ENCODE results near the gene TAS1R1. TPM values are rescaled to one million over a fixed set of nuclear protein-coding genes. Genes with fewer than 3 reads are reported as not detected.

Gene TAS1R1
- total and polyA plus RNA-seq, 9 of the 15 experiments (the other 6 are each of a cell fraction or from before 2014, with no cell fraction given), result 0.06 TPM; not detected in 8

DNA sequence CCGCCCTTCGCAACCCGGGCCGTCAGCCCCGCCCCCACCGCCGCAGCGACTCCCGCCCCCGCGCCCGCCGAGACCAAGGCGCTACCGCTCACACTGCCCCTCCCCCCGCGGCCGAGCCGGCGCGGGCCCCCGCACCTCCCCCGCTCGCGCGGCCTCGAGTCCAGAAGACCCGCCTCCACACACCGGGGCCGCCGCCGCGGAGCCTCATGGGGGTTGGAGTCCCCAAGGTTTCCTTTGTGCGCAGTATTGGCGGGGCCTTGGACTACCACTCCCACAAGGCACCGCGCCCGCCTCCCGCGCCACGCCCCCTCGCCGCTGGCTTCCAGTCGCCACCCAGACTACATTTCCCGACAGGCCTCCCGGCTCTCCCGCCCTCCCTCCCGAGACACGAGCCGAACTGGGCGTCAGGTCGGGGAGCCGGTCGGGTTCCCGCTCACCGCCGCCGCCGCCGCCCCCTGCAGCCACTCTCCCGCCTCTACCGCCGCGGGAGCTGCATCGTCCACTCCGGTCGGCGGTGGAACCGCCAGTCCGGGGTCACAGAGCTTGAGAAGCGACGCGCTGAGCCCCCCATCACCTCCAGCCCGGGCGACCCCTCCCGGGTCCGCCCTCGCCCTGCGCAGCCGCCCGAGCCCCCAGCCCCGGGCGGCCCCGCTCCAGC lies 58.4 kb downstream of the TAS1R1 start, which contains the start of gene PHF13 (continued):
- TF ChIP-seq, protein P1, sequence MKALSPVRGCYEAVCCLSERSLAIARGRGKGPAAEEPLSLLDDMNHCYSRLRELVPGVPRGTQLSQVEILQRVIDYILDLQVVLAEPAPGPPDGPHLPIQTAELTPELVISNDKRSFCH (CRISPR knock-in tag; IDR thresholded peaks at IDR 0.05), result no peak
- TF ChIP-seq, protein P1 (tag; IDR thresholded peaks at IDR 0.05), result no peak
- TF ChIP-seq CC2D1A (IDR thresholded peaks at IDR 0.05) (no peak), NR2F6 (CRISPR knock-in tag; IDR thresholded peaks at IDR 0.05) (no peak), U2AF1 (optimal IDR thresholded peaks at IDR 0.05; ENCODE audit: low read depth, low read length) (peak; percentile 37), SIN3A (IDR thresholded peaks at IDR 0.05; ENCODE audit: borderline replicate concordance in 2 of 2, control insufficient read depth in 1 of 2, low read depth in 2 of 2, low read length in 2 of 2) (peak in 1 of 2 experiments; percentile 76; a peak in 1 of 4 replicates), EGR1 (conservative IDR thresholded peaks at IDR 0.05) (peak; percentile 98), GABPB1 (CRISPR knock-in tag; IDR thresholded peaks at IDR 0.05) (peak; percentile 84; the same call in 1 of the 2 replicates), JUND (IDR thresholded peaks at IDR 0.05; ENCODE audit: borderline replicate concordance, low read depth, low read length) (peak; percentile 40), JUND (tag; IDR thresholded peaks at IDR 0.05; ENCODE audit: borderline replicate concordance, low read depth, low read length) (no peak; the same call in 2 of the 3 replicates), YY1 (IDR thresholded peaks at IDR 0.05; ENCODE audit: borderline replicate concordance in 1 of 3, control insufficient read depth in 1 of 3, extremely low read depth in 1 of 3, insufficient read depth in 3 of 3, insufficient read length in 1 of 3, insufficient replicate concordance in 2 of 3, low read depth in 1 of 3, low read length in 2 of 3) (peak in 1 of 3 experiments; percentile 26), L3MBTL2 (IDR thresholded peaks at IDR 0.05) (peak; percentile 59)
- TF ChIP-seq, protein P2, sequence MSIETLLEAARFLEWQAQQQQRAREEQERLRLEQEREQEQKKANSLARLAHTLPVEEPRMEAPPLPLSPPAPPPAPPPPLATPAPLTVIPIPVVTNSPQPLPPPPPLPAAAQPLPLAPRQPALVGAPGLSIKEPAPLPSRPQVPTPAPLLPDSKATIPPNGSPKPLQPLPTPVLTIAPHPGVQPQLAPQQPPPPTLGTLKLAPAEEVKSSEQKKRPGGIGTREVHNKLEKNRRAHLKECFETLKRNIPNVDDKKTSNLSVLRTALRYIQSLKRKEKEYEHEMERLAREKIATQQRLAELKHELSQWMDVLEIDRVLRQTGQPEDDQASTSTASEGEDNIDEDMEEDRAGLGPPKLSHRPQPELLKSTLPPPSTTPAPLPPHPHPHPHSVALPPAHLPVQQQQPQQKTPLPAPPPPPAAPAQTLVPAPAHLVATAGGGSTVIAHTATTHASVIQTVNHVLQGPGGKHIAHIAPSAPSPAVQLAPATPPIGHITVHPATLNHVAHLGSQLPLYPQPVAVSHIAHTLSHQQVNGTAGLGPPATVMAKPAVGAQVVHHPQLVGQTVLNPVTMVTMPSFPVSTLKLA (conservative IDR thresholded peaks at IDR 0.05), result peak; percentile 82 to 94
- TF ChIP-seq, protein P3, sequence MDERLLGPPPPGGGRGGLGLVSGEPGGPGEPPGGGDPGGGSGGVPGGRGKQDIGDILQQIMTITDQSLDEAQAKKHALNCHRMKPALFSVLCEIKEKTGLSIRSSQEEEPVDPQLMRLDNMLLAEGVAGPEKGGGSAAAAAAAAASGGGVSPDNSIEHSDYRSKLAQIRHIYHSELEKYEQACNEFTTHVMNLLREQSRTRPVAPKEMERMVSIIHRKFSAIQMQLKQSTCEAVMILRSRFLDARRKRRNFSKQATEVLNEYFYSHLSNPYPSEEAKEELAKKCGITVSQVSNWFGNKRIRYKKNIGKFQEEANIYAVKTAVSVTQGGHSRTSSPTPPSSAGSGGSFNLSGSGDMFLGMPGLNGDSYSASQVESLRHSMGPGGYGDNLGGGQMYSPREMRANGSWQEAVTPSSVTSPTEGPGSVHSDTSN (CRISPR knock-in tag; IDR thresholded peaks at IDR 0.05; ENCODE audit: low read depth), result no peak
- TF ChIP-seq, protein P3 (tag; conservative IDR thresholded peaks at IDR 0.05; ENCODE audit: low read depth), result no peak
- TF ChIP-seq, protein P4, sequence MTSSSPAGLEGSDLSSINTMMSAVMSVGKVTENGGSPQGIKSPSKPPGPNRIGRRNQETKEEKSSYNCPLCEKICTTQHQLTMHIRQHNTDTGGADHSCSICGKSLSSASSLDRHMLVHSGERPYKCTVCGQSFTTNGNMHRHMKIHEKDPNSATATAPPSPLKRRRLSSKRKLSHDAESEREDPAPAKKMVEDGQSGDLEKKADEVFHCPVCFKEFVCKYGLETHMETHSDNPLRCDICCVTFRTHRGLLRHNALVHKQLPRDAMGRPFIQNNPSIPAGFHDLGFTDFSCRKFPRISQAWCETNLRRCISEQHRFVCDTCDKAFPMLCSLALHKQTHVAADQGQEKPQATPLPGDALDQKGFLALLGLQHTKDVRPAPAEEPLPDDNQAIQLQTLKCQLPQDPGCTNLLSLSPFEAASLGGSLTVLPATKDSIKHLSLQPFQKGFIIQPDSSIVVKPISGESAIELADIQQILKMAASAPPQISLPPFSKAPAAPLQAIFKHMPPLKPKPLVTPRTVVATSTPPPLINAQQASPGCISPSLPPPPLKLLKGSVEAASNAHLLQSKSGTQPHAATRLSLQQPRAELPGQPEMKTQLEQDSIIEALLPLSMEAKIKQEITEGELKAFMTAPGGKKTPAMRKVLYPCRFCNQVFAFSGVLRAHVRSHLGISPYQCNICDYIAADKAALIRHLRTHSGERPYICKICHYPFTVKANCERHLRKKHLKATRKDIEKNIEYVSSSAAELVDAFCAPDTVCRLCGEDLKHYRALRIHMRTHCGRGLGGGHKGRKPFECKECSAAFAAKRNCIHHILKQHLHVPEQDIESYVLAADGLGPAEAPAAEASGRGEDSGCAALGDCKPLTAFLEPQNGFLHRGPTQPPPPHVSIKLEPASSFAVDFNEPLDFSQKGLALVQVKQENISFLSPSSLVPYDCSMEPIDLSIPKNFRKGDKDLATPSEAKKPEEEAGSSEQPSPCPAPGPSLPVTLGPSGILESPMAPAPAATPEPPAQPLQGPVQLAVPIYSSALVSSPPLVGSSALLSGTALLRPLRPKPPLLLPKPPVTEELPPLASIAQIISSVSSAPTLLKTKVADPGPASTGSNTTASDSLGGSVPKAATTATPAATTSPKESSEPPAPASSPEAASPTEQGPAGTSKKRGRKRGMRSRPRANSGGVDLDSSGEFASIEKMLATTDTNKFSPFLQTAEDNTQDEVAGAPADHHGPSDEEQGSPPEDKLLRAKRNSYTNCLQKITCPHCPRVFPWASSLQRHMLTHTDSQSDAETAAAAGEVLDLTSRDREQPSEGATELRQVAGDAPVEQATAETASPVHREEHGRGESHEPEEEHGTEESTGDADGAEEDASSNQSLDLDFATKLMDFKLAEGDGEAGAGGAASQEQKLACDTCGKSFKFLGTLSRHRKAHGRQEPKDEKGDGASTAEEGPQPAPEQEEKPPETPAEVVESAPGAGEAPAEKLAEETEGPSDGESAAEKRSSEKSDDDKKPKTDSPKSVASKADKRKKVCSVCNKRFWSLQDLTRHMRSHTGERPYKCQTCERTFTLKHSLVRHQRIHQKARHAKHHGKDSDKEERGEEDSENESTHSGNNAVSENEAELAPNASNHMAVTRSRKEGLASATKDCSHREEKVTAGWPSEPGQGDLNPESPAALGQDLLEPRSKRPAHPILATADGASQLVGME (CRISPR knock-in tag; IDR thresholded peaks at IDR 0.05), result peak; percentile 35; the same call in 1 of the 2 replicates
